ENCODE results near the gene ADGRB3. TPM values are rescaled to one million over a fixed set of nuclear protein-coding genes. Genes with fewer than 3 reads are reported as not detected.

ADGRB3 gene
- 179 TPM for total RNA-seq

GRCh38 chr6:68634726-68635411 is at the start of gene ADGRB3:
Gene ADGRB3, plus strand, starts transcription at chr6:68635282. Its CDS starts 3,394 bp downstream, at chr6:68638676.
- DNase-seq = peak; percentile 90

- no peak for DNase-seq
These were observed 41.5 kb upstream of the ADGRB3 start for GRCh38 chr6:68593558-68593957.

- no peak for DNase-seq
These were observed 37.4 kb upstream of the ADGRB3 start for GRCh38 chr6:68597642-68598041.

GRCh38 chr6:68615938-68616337 is 19.1 kb upstream of the ADGRB3 start:
- DNase-seq = no peak

- no peak for DNase-seq
These were observed 9.1 kb upstream of the ADGRB3 start for GRCh38 chr6:68625998-68626397.

- no peak for DNase-seq
These were observed 6.9 kb upstream of the ADGRB3 start for GRCh38 chr6:68628161-68628560.

- DNase-seq = no peak
These were observed 2.3 kb upstream of the ADGRB3 start for GRCh38 chr6:68632734-68633133.

GRCh38 chr6:68633281-68633971 is 1.7 kb upstream of the ADGRB3 start:
- DNase-seq = no peak

- DNase-seq = no peak
These were observed 933 bp upstream of the ADGRB3 start for GRCh38 chr6:68633972-68634725.

- no peak for DNase-seq
These were observed 277 bp downstream of the ADGRB3 start for GRCh38 chr6:68635412-68635705.

GRCh38 chr6:68635706-68636513 is 828 bp downstream of the ADGRB3 start:
- no peak for DNase-seq

- no peak for DNase-seq
These were observed 1.6 kb downstream of the ADGRB3 start for GRCh38 chr6:68636666-68637065.

- no peak for DNase-seq
These were observed 2.0 kb downstream of the ADGRB3 start for GRCh38 chr6:68637071-68637470.

GRCh38 chr6:68637782-68638181 is 2.7 kb downstream of the ADGRB3 start:
- DNase-seq = no peak

- no peak for DNase-seq
These were observed 3.3 kb downstream of the ADGRB3 start for GRCh38 chr6:68638230-68638900.

GRCh38 chr6:68639211-68639610 is 4.1 kb downstream of the ADGRB3 start:
- DNase-seq = no peak

GRCh38 chr6:68639826-68640490 is 4.9 kb downstream of the ADGRB3 start:
- no peak for DNase-seq

GRCh38 chr6:68640491-68640835 is 5.4 kb downstream of the ADGRB3 start:
- no peak for DNase-seq

- DNase-seq = no peak
These were observed 6.1 kb downstream of the ADGRB3 start for GRCh38 chr6:68641172-68641571.

GRCh38 chr6:68642081-68642480 is 7.0 kb downstream of the ADGRB3 start:
- DNase-seq = no peak

- no peak for DNase-seq
These were observed 7.9 kb downstream of the ADGRB3 start for GRCh38 chr6:68642977-68643376.

- no peak for DNase-seq
These were observed 14.6 kb downstream of the ADGRB3 start for GRCh38 chr6:68649669-68650068.

Measured in occipital lobe (tissue), 2 donors.